Stimulated activated CD4-positive, alpha-beta T cell treated with anti-CD3 and anti-CD28 coated beads, TNF-alpha, amount 100 ng/mL, for 24 hours (primary cell): ENCODE measurements around the gene RPL9.
A peak's percentile ranks its signal among the peaks of the same experiment; 100 is the strongest.
"Not testable (repeated sequence)": the region's sequence is repeated elsewhere in the genome, so short reads cannot be mapped to it uniquely, and the experiment has no call there.

Experiments used
- DNase-seq, 3 experiments: peaks; one replicate each; pipeline ENCODE4 v3.0.0-alpha.2; 2020; ENCODE audit warnings: low read depth in 3 of 3

The RPL9 gene

GRCh38 chr4:39466747-39467146 is 8.0 kb upstream of the RPL9 start:
- no peak for DNase-seq

GRCh38 chr4:39464886-39465501 is 6.3 kb upstream of the RPL9 start:
- DNase-seq = no peak

GRCh38 chr4:39458161-39458504 is 589 bp downstream of the RPL9 start:
- not testable (repeated sequence) for DNase-seq

- no peak for DNase-seq
Measured at GRCh38 chr4:39456946-39457763, 1.6 kb downstream of the RPL9 start.

- DNase-seq = no peak
Measured at GRCh38 chr4:39455486-39455885, 3.2 kb downstream of the RPL9 start.

- no peak for DNase-seq
Measured at GRCh38 chr4:39453738-39454137, 5.0 kb downstream of the RPL9 start.

GRCh38 chr4:39452860-39453587 is 5.7 kb downstream of the RPL9 start:
- no peak for DNase-seq

GRCh38 chr4:39452153-39452859 is 6.4 kb downstream of the RPL9 start:
- DNase-seq = no peak

GRCh38 chr4:39451423-39452023 is 7.2 kb downstream of the RPL9 start:
- no peak for DNase-seq

GRCh38 chr4:39450618-39451017 is 8.1 kb downstream of the RPL9 start:
- DNase-seq = no peak

- DNase-seq = peak in 1 of 3 experiments; percentile 43
Measured at GRCh38 chr4:39446842-39447573, 11.7 kb downstream of the RPL9 start.

- DNase-seq = no peak
Measured at GRCh38 chr4:39446483-39446841, 12.3 kb downstream of the RPL9 start.

- DNase-seq = no peak
Measured at GRCh38 chr4:39442998-39443397, 15.7 kb downstream of the RPL9 start.

GRCh38 chr4:39441593-39441992 is 17.1 kb downstream of the RPL9 start:
- no peak for DNase-seq

- no peak for DNase-seq
Measured at GRCh38 chr4:39435659-39436563, 22.8 kb downstream of the RPL9 start.

GRCh38 chr4:39433878-39434492 is 24.7 kb downstream of the RPL9 start:
- DNase-seq = no peak

GRCh38 chr4:39429476-39430334 is 29.0 kb downstream of the RPL9 start:
- no peak for DNase-seq

- no peak for DNase-seq
Measured at GRCh38 chr4:39427520-39428114, 31.1 kb downstream of the RPL9 start.
